ENCODE results near the gene SGF29. TPM values are rescaled to one million over a fixed set of nuclear protein-coding genes. Genes with fewer than 3 reads are reported as not detected.

SGF29 gene
- polyA plus RNA-seq, 1 donor (not counting 4 experiments of a cell fraction or from before 2014, with no cell fraction given) = 3.0 TPM

DNA sequence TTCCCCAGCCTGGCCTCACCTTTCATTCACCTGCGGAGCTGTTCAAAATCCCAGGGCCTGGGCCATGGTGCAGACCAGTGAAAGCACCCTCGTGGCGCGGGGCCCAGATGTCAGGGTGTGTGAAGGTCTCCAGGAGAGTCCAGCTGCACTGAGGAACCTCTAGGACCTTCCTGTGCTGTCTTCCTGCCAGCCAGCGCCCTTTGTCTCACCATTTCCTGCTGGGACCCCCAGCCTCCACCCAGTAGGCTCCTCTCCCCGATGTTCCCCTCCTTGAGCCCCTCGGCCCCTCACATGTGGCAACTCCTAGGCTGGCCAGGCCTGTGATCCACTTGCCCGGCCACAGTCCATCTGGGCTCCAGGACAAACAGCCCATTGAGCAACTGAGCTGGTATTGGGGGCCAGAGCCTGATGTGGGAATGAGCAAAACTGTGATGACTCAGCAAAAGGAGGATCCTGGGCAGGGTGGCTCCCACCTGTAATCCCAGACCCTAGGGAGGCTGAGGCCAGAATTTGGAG lies 42.5 kb downstream of the SGF29 start:
- Histone ChIP-seq H4K20me1 (ENCODE audit: control insufficient read depth, extremely low read depth, insufficient read depth, low read length) (no peaks in the 10 kb centered on the region), H3K9me3 (ENCODE audit: control insufficient read depth, low read depth, low read length) (no peaks in the 10 kb centered on the region), H3K4me2 (ENCODE audit: control insufficient read depth, extremely low read depth, insufficient read depth, low read depth, low read length) (no peak overlapping the region), H3K4me1 (ENCODE audit: control insufficient read depth, extremely low read depth, insufficient read depth, low read length) (no peaks in the 10 kb centered on the region), H3K27ac (ENCODE audit: control insufficient read depth, insufficient read depth, low read length) (no peak overlapping the region), H2AFZ (ENCODE audit: control insufficient read depth, low read length) (no peak overlapping the region), H3K4me3 (ENCODE audit: control insufficient read depth in 2 of 3, extremely low read depth in 1 of 3, insufficient read depth in 2 of 3, low read depth in 1 of 3, low read length in 3 of 3) (no peak overlapping the region), H3K79me2 (ENCODE audit: control insufficient read depth, insufficient read depth, low read length) (no peaks in the 10 kb centered on the region), H3K9me1 (ENCODE audit: control insufficient read depth, extremely low read depth, insufficient read depth, low read length) (no peaks in the 10 kb centered on the region), H3K27me3 (ENCODE audit: control insufficient read depth, extremely low read depth, insufficient read depth, low read length) (no peaks in the 10 kb centered on the region), H3K9ac (ENCODE audit: control insufficient read depth, extremely low read depth, insufficient read depth, low read length) (no peak overlapping the region), H3K36me3 (ENCODE audit: control insufficient read depth in 2 of 2, extremely low read depth in 1 of 2, insufficient read depth in 2 of 2, low read length in 2 of 2) (no peaks in the 10 kb centered on the region)
- DNase-seq (ENCODE audit: low read depth, low spot score) (no peak), FAIRE-seq (no peak)
- dilution Hi-C loops (cut with MboI; ENCODE audit: extremely low pct_ligation_motif_present, low sequenced_read_pairs) = no loop called here
- TF ChIP-seq, protein P1, sequence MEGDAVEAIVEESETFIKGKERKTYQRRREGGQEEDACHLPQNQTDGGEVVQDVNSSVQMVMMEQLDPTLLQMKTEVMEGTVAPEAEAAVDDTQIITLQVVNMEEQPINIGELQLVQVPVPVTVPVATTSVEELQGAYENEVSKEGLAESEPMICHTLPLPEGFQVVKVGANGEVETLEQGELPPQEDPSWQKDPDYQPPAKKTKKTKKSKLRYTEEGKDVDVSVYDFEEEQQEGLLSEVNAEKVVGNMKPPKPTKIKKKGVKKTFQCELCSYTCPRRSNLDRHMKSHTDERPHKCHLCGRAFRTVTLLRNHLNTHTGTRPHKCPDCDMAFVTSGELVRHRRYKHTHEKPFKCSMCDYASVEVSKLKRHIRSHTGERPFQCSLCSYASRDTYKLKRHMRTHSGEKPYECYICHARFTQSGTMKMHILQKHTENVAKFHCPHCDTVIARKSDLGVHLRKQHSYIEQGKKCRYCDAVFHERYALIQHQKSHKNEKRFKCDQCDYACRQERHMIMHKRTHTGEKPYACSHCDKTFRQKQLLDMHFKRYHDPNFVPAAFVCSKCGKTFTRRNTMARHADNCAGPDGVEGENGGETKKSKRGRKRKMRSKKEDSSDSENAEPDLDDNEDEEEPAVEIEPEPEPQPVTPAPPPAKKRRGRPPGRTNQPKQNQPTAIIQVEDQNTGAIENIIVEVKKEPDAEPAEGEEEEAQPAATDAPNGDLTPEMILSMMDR (optimal IDR thresholded peaks at IDR 0.05 in 1 of 3, IDR thresholded peaks at IDR 0.05 in 1 of 3, conservative IDR thresholded peaks at IDR 0.05 in 1 of 3; ENCODE audit: extremely low read depth in 1 of 3, insufficient read depth in 2 of 3, low read length in 3 of 3) = no peak
- no peak for TF ChIP-seq EZH2 (IDR thresholded peaks at IDR 0.05; ENCODE audit: low read length)

DNA sequence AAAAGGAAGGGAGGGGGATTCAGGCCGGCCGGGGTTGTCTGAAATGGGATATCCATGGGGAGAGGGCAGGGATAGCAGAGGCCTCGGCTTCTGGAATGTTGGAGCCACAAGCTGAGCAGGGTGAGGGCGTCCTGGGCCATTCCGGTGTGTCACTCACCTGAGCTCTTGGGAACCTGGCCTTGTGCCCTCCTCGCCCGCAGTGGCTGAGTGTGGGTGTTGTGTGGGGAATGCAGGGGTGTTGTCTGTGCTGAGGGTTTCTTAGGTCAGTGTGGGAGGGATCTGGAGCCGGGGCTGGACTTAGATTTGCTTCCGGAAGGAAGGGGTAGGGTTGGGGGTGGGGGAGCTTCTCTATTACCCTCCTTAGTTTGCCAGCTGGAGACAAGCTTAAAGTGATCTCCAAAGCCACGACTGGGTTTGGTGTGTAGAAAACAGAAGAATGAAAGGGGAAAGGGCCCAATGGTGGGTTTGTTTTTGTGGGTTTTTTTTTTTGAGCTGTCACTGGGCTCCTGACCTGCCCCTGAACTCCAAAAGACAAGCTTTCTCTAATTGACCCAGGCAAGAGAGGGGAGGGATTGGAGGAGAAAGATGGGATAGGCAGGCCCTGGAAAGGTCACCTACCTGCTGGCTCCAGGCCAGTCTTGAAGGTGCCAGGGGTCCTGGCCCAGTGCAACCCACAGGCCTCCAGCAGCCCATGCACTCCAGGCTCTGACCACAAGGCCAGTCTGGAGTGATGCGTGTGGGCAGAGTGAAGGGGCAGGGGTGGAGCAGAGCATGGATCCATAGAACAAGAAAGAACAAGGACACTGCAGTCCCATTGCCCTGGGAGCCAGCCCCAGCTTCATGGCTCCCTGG lies 43.3 kb downstream of the SGF29 start, which contains the start of gene SULT1A2:
SULT1A2 (minus strand) TSS at position 211 of the 852 bp plus-strand sequence. CDS start 1,120 bp downstream, outside the sequence.
- H3K9ac ChIP-seq (ENCODE audit: control insufficient read depth, extremely low read depth, insufficient read depth, low read length) = no peak within 1 kb of the TSS
- no peaks in the 10 kb centered on the region for H3K9me1 ChIP-seq (ENCODE audit: control insufficient read depth, extremely low read depth, insufficient read depth, low read length)
- DNase-seq (ENCODE audit: low read depth, low spot score) (peak; percentile 11), FAIRE-seq (no peak)
- dilution Hi-C loops (cut with MboI; ENCODE audit: extremely low pct_ligation_motif_present, low sequenced_read_pairs) = no loop called here
- H3K4me3 ChIP-seq (ENCODE audit: control insufficient read depth in 2 of 3, extremely low read depth in 1 of 3, insufficient read depth in 2 of 3, low read depth in 1 of 3, low read length in 3 of 3) = no peak within 1 kb of the TSS
- no peaks in the 10 kb centered on the region for H3K4me1 ChIP-seq (ENCODE audit: control insufficient read depth, extremely low read depth, insufficient read depth, low read length)
- H3K36me3 ChIP-seq (ENCODE audit: control insufficient read depth in 2 of 2, extremely low read depth in 1 of 2, insufficient read depth in 2 of 2, low read length in 2 of 2) = no peaks in the 10 kb centered on the region
- H3K27me3 ChIP-seq (ENCODE audit: control insufficient read depth, extremely low read depth, insufficient read depth, low read length) = no peaks in the 10 kb centered on the region
- no peak within 1 kb of the TSS for H3K4me2 ChIP-seq (ENCODE audit: control insufficient read depth, extremely low read depth, insufficient read depth, low read depth, low read length)
- H4K20me1 ChIP-seq (ENCODE audit: control insufficient read depth, extremely low read depth, insufficient read depth, low read length) = no peaks in the 10 kb centered on the region
- no peaks in the 10 kb centered on the region for H3K9me3 ChIP-seq (ENCODE audit: control insufficient read depth, low read depth, low read length)
- H3K27ac ChIP-seq (ENCODE audit: control insufficient read depth, insufficient read depth, low read length) = no peak within 1 kb of the TSS
- TF ChIP-seq, protein P1 (optimal IDR thresholded peaks at IDR 0.05 in 1 of 3, IDR thresholded peaks at IDR 0.05 in 1 of 3, conservative IDR thresholded peaks at IDR 0.05 in 1 of 3; ENCODE audit: extremely low read depth in 1 of 3, insufficient read depth in 2 of 3, low read length in 3 of 3) = no peak
- no peak for TF ChIP-seq EZH2 (IDR thresholded peaks at IDR 0.05; ENCODE audit: low read length)
- no peak within 1 kb of the TSS for H2AFZ ChIP-seq (ENCODE audit: control insufficient read depth, low read length)
- no peaks in the 10 kb centered on the region for H3K79me2 ChIP-seq (ENCODE audit: control insufficient read depth, insufficient read depth, low read length)
